GM12874 (cell line): Measurements from ENCODE around the gene PHLPP1.

Experiments used
- CTCF ChIP-seq: IDR thresholded peaks from 2 replicates; pipeline ENCODE4 v1.5.1; 2011; ENCODE audit warnings: low read depth, mild to moderate bottlenecking, control low read depth, low read length, moderate library complexity; ENCODE audit not compliant: insufficient read depth

The PHLPP1 gene

GRCh38 chr18:62720048-62720447 is 4.7 kb downstream of the PHLPP1 start:
- no peak for TF ChIP-seq CTCF

DNA sequence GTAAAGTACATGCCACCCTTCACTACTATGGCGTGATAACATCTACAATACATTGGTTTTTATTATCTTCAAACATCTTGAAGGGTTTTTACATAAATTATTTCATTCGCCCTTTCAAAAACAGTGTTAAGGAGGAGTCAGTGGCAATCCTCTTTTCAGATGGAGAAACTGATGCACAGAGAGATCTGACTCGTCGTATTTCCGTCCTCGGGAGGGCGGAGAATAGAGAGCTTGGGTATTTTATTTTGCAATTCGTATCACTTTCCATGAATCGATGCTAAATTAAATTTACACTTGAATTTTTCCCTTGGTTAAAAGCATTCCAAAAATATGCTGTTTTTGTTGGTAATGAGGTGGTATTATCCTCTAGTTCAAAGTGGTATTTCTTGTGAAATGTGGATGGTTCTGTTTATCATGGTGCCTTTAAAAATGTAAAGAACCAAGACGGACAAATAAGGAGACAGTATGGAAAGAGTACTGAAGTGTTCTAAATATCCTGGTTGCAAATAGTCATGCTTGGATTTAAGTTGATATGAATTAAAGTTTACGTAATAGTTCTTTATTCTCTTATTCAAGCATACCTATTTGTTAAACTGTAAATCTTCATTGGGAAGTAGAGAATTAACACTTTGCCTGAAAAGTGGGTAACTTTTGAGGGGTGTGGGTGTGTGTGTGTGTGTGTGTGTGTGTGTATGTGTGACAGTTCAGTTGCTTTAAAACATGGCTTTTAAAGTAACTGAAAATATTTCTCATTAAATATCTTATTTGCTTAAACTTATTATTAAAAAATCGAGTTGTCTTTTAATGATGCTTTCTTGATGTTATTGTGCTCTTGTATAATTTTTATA is 5.6 kb downstream of the PHLPP1 start:
- TF ChIP-seq CTCF: no peak

GRCh38 chr18:62721839-62722795 is 6.8 kb downstream of the PHLPP1 start:
- no peak for TF ChIP-seq CTCF

DNA sequence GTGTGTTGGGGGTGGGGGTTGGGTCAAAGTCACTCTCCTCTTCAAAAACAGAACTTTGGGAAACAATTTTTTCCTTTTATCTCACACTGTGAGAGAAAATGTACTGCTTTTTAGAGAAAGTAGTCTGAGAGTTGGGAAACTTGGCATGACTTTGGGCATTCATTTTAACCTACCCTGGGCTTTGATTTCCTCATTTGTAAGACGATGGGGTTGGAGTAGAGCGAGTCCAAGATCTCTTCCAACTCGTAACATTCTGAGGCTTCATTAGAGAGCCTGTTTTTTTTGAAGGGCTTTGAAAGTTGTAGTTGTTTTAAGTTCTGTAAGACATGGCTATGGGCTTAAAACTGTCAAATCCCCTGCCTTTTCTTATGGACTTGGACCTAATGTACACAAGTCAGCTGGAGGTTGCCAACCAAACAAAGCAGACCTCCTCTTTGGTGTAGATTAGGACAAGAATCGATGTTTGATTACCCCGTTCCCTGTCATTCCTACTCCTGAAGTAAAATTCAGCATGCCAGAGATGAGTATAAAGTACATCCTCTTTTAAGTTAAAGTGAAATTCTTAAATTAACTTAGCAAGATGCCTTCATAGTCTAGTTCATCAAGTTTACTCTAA is 8.4 kb downstream of the PHLPP1 start:
- TF ChIP-seq CTCF: no peak

DNA sequence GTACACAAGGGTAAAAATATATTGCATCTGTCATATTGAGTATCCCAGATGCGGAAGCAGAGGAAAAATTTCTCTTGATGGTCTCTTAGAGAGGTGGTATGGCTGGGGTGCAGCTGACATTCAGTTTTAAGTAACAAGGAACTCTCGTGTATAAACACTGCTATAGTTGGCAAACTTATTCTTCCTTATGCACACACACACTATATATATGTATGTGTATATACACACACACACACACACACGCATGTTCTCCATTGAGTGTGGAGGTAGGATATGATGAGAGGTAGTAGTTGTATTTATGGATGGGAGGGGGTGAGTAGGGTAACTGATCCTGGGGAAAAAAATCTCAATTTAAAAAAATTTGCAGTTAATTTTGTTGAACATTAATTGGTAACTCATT is 10.6 kb downstream of the PHLPP1 start:
- TF ChIP-seq CTCF: no peak

- no peak for TF ChIP-seq CTCF
Measured at GRCh38 chr18:62728254-62728653, 12.9 kb downstream of the PHLPP1 start.
